HG03565 (cell line): ENCODE results near the gene MVP.
"Not testable (repeated sequence)": the region's sequence is repeated elsewhere in the genome, so short reads cannot be mapped to it uniquely, and the experiment has no call there.

ENCODE experiments used
- ATAC-seq: cut with Tn5 transposase; IDR thresholded peaks from one replicate; pipeline ENCODE4 v1.9.1; 2021; ENCODE audit warnings: mild to moderate bottlenecking, moderate library complexity; ENCODE audit not compliant: unreplicated experiment

Gene MVP

GRCh38 chr16:29820271-29820701, at the start of gene MVP:
Gene MVP, plus strand, starts transcription at chr16:29820462. Its CDS starts 10,088 bp downstream, at chr16:29830550.
- ATAC-seq: no peak

GRCh38 chr16:29772330-29772729, 47.9 kb upstream of the MVP start:
- not testable (repeated sequence) for ATAC-seq

- no peak for ATAC-seq
These were observed 45.5 kb upstream of the MVP start for GRCh38 chr16:29774730-29775129.

- no peak for ATAC-seq
These were observed 44.4 kb upstream of the MVP start for GRCh38 chr16:29775742-29776408.

GRCh38 chr16:29777576-29778350, 42.5 kb upstream of the MVP start, which contains the start of gene ZG16:
Gene ZG16, plus strand, starts transcription at chr16:29778256. Its CDS starts 1,011 bp downstream, at chr16:29779267.
- no peak for ATAC-seq

GRCh38 chr16:29779474-29779873, 40.8 kb upstream of the MVP start:
- ATAC-seq: no peak

- ATAC-seq: not testable (repeated sequence)
These were observed 36.9 kb upstream of the MVP start for GRCh38 chr16:29783094-29783953.

GRCh38 chr16:29784157-29784556, 36.1 kb upstream of the MVP start:
- no peak for ATAC-seq

- ATAC-seq: no peak
These were observed 35.3 kb upstream of the MVP start for GRCh38 chr16:29784901-29785500.

- ATAC-seq: not testable (repeated sequence)
These were observed 33.1 kb upstream of the MVP start for GRCh38 chr16:29787155-29787554.

GRCh38 chr16:29789775-29790182, 30.5 kb upstream of the MVP start:
- ATAC-seq: no peak

GRCh38 chr16:29790183-29790948, 29.9 kb upstream of the MVP start, which contains the start of gene KIF22:
Gene KIF22, plus strand, starts transcription at chr16:29790751. Its CDS starts 9 bp downstream, at chr16:29790760.
- peak; percentile 91 for ATAC-seq

- no peak for ATAC-seq
These were observed 29.1 kb upstream of the MVP start for GRCh38 chr16:29790949-29791844.

- ATAC-seq: no peak
These were observed 28.1 kb upstream of the MVP start for GRCh38 chr16:29791845-29792807.

- not testable (repeated sequence) for ATAC-seq
These were observed 27.1 kb upstream of the MVP start for GRCh38 chr16:29793153-29793552.

GRCh38 chr16:29794231-29794710, 26.0 kb upstream of the MVP start:
- ATAC-seq: no peak

- ATAC-seq: no peak
These were observed 17.8 kb upstream of the MVP start for GRCh38 chr16:29802416-29802935.
